ENCODE data around the gene C19orf44.
"Not testable (repeated sequence)": the region's sequence is repeated elsewhere in the genome, so short reads cannot be mapped to it uniquely, and the experiment has no call there.

The C19orf44 gene

GRCh38 chr19:16541526-16542044, 45.4 kb downstream of the C19orf44 start:
- no peak for DNase-seq

DNA sequence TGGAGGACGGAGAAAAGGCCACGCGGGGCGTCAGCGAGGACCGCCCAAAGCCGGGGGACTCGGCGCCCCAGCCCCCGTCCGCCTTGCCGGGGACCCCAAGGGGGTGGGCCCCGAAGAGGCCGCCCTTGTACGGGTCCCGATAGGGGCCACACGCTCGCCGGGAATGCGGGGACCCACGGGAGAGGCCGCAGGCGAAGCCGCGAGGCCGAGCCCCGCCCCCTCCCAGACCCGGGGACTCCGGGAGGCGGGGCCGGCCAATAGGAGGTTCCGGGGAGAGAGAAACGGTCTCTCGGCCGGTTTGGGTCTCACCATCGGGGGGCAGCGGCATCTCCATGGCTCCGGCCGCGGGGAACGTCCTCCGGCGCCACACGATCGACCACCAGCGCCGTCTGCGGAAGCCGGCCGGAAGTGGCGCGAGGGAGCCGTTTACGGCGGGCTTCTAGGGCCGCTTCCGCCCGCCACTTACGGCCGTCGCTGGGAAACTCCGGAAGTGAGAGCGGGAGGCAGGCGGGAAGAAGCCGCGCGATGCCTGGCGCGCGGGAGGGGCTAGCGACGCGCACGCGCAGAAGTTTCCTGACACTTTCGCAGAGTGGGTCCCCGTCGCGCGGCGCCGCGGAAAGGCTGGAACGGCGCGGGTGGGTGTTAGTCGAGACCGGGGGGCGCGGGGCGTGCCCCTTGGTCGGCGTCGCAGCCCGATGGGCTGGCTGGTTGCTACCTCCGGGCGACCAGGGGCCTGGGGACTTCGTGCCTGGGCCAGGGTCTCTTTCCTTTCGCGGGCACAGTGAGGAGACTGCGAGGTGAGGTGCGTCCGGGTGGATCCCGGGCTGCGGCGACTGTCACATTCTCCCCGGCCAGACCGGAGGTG, 46.1 kb downstream of the C19orf44 start, which contains the start of gene CHERP:
Gene CHERP, minus strand, starts transcription at position 393 of the 865 bp plus-strand sequence. Its CDS starts 59 bp downstream, at position 334.
- peak; percentile 94 for DNase-seq

DNA sequence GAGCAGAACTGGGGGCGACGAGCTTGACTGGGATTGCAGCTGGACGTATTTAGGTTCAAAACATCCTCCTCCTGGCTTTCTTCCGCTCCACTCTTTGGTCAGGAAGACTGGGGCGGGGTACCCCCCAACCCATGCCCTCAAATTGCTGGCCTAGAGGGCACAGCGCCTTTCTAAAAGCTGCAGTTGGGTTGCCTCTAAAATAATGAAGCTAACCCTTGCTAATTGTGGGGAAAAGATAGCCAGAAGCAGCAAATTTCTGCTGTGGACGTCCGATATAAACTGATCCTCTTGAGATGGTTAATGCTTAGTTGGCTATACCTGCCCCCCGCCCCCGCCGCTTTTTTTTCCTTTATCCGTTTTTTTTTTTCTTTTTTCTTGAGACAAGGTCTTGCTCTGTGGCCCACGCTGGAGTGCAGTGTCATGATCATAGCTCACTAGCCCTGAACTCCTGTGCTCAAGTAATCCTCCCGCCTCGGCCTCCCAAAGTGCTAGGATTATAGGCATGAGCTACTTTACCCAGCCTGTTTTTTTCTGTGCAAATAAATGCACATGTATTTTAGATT, 46.8 kb downstream of the C19orf44 start:
- DNase-seq, result no peak

DNA sequence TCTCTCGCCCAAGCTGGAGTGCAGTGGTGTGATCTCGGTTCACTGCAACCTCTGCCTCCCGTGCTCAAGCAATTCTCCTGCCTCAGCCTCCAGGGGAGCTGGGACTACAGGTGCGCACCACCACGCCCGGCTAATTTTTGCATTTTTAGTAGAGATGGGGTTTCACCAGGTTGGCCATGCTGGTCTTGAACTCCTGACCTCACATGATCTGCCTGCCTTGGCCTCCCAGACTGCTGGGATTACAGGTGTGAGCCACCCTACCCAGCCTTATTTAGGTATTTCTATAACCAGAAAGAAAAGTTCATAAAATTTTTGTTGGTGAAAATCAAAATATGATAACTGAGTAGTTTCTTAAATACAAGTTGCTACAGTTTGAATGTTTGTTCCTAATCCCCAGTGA, 47.5 kb downstream of the C19orf44 start:
- not testable (repeated sequence) for DNase-seq

DNA sequence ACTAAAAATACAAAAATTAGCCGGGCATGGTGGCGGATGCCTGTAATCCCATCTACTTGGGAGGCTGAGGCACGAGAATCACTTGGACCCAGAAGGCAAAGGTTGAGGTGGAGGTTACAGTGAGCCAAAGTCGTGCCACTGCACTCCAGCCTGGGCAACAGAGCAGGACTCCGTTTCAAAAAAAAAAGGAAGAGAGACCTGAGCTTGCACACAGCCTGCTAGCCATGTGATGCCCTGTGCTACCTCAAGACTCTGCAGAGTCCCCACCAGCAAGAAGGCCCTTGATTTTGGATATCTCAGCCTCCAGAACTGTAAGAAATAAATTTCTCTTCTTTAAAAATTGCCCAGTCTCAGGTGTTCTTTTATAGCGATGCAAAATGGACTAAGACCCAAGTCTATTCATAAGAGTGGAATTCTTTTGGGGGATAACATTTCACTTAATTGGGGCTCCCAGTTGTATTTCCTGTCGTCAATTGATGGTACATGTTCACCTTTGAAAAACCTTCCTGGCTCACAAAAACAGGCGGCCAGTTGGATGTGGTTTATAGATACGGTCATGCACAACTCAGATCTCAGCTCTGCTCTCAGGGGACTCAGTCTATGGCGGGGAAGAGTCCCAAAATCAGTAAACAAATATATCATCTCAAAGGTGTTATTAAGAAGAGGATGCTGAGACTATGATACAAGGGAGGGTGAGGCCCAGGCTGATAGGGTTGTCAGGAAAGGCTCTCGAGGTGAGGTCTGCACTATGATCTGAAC, 48.5 kb downstream of the C19orf44 start:
- no peak for DNase-seq

DNA sequence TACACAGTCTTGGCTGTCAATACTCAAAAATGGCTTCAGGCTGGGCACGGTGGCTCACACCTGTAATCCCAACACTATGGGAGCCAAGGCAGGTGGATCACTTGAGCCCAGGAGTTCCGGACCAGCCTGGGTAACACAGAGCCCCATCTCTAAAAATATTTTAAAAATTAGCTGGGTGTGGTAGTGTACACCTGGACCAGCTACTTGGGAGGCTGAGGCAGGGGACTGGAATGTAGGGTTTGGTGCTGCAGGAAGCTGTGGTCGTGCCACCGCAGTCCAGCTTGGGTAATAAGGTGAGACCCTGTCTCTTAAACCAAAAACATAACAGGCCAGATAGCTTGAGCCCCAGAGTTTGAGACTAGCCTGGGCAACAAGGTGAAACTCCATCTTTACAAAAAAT, 52.8 kb downstream of the C19orf44 start:
- no peak for DNase-seq

DNA sequence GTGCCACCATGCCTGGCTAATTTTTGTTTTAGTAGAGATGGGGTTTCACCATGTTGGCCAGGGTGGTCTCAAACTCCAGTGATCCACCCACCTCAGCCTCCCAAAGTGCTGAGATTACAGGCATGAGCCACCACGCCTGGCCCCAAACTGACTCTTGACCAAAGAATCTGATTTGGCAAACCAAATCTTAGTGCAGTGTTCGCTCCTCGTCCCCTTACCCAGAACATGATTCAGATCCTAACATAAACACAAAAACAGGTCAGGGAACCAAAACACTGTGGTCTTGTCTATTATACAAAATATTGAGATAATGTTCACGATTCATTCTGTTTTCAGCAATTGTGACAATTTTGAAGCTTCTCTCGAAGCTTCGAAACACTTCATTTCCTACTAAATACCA, 55.7 kb downstream of the C19orf44 start:
- DNase-seq, result not testable (repeated sequence)

DNA sequence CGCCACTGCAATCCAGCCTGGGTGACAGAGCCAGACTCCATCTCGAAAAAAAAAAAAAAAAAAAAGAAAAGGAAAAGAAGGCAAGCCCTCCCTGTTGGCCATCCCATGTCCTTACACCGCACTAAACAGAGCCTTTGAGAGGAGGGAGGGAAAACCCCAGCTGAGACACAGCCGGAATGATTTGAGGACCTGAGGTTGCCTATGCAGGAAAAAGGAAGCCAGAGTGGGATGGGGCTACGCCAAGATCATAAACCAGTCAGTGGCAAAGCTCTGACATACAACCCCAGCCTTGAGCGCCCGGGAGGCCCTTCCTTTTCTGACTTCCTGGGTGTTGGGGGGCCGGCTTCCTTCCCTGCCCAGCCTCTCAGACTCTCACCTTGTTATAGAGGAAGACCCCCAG, 58.6 kb downstream of the C19orf44 start:
- peak; percentile 50 for DNase-seq

DNA sequence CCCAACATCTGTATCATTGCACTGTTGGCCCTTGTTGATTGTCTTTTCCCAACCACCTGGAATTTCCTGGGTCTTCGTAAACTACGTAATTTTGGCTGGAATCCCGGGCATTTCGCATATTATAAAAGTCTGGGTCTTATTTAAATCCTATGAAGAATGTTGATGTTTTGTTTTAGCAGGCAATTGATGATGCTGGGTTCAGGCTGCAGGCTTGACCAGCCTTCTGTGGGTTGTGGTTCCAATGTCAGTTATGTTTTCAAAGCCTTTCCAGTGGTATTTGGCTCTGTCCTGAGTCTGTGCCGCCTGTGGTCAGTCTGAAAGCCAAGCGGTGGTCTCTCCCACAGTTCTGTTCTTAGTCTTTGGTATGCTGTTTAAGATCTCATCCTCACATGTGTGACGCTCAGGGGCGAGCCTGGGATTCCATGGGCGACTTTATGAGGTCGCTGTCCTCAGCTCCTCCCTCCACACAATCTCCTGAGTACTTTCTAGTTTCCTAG, 63.6 kb downstream of the C19orf44 start:
- DNase-seq, result no peak

- no peak for DNase-seq
Observed at GRCh38 chr19:16561382-16561781, 65.2 kb downstream of the C19orf44 start.

- no peak for DNase-seq
Observed at GRCh38 chr19:16562608-16563025, 66.4 kb downstream of the C19orf44 start.

DNA sequence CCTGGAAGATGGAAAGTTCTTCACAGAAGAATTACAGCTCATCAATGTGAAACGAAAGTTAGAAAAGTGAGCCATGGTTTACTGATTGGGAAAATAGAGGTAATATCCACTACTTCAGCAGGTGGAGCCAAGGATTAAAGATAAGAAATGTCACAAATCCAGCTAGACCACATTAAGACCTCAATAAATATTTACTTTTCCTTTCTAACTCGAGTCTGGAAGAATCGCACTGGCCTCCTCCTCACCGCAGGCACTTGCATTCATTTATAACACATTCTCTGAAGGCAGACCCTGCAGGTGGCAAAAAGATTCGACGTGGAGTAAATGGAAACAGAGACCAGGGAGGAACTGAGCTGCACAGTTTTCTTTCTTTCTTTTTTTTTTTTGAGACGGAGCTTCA, 68.6 kb downstream of the C19orf44 start:
- no peak for DNase-seq

- peak; percentile 77 for DNase-seq
Observed at GRCh38 chr19:16566161-16566560, 70.0 kb downstream of the C19orf44 start.

- DNase-seq, result no peak
Observed at GRCh38 chr19:16566702-16567101, 70.5 kb downstream of the C19orf44 start.

- DNase-seq, result no peak
Observed at GRCh38 chr19:16569609-16570320, 73.6 kb downstream of the C19orf44 start.

Measured in GDM1 (cell line).